ENCODE results near the gene PFDN5. TPM values are rescaled to one million over a fixed set of nuclear protein-coding genes. Genes with fewer than 3 reads are reported as not detected.
A peak's percentile ranks its signal among the peaks of the same experiment; 100 is the strongest.
"Not testable (repeated sequence)": the region's sequence is repeated elsewhere in the genome, so short reads cannot be mapped to it uniquely, and the experiment has no call there.

Gene PFDN5
- polyA plus RNA-seq, 1 experiment = 965 TPM

DNA sequence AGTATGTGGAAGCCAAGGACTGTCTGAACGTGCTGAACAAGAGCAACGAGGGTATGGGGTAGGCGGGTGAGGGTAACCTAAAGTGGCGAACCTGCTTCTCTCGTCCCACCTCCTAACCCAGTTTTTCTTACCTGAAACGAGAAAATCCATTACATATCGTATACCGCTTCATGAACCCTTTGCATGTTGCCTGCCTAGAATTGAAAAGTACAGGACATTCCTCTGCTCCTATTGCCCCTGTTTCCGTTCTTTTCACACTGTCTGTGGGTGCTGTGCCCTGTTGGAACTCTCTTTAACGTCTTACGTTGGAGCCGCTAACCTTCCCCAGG, 513 bp downstream of the PFDN5 start:
- POLR2A ChIA-PET = interaction anchor here (1.1 kb wide), 1 partner anchor 77 kb away, joined by 6 read pairs; no protein-coding TSS in a partner anchor
- H3K27me3 ChIP-seq (ENCODE audit: control insufficient read depth, insufficient read depth, low read length) = no peaks in the 10 kb centered on the region
- H3K4me3 ChIP-seq (ENCODE audit: low read depth, low read length) = peak overlapping the region; percentile 69
- no peak for DNase-seq (ENCODE audit: low read depth)
- no peaks in the 10 kb centered on the region; the same call in 1 of the 2 replicates for H3K36me3 ChIP-seq (ENCODE audit: control insufficient read depth, insufficient read depth, low read length)
- no peak for TF ChIP-seq CTCF (IDR thresholded peaks at IDR 0.05; ENCODE audit: insufficient read depth, low read depth, low read length)
- CTCF ChIA-PET = interaction anchor here (1.2 to 6.3 kb wide), 6 partner anchors 9 to 137 kb away, joined by 3 to 39 read pairs (median 19); partner anchors contain the start of gene AAAS

DNA sequence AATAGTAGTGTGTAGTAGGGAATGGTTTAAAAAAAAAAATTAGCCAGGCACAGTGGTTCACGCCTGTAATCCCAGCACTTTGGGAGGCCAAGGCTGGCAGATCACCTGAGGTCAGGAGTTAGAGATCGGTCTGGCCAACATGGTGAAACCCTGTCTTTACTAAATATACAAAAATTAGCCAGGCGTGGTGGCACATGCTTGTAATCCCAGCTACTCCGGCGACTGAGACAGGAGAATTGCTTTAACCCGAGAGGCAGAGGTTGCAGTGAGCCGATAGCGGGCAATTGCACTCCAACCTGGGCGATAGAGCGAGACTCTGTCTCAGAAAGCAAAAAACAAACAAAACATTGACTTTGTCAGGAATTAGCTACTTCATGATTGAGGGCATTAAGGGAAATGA, 1.8 kb downstream of the PFDN5 start:
- H3K27me3 ChIP-seq (ENCODE audit: control insufficient read depth, insufficient read depth, low read length); H3K4me3 ChIP-seq (ENCODE audit: low read depth, low read length); POLR2A ChIA-PET; H3K36me3 ChIP-seq (ENCODE audit: control insufficient read depth, insufficient read depth, low read length); DNase-seq (ENCODE audit: low read depth): not testable (repeated sequence)
- CTCF ChIA-PET = interaction anchor here (1.3 to 6.3 kb wide), 6 partner anchors 10 to 194 kb away, joined by 3 to 39 read pairs (median 19); partner anchors contain the start of genes AAAS and SOAT2

DNA sequence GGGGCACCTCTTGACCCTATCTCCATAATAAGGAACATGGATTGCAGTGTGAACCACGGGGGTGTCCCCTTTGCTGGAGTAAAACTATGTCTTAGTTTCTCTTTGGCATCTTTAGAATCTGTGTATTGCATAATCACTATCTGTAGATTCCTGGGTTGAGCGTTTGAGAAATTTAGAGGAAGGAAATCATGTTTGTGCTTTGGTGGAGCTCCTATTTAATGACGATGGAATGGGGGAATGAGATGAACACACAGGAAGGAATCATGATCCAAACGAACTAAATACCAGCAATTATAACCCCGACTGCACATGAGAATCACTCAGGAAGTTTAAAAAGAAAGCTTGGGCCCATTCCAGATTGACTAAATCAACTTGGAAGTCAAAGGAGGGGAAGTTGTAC, 2.8 kb downstream of the PFDN5 start:
- peak; percentile 95 for DNase-seq (ENCODE audit: low read depth)
- H3K27me3 ChIP-seq (ENCODE audit: control insufficient read depth, insufficient read depth, low read length) = no peaks in the 10 kb centered on the region
- H3K4me3 ChIP-seq (ENCODE audit: low read depth, low read length) = no peak overlapping the region
- ChIA-PET POLR2A (interaction anchor here (0.5 to 1.4 kb wide), 7 partner anchors 23 to 1293 kb away, joined by 3 to 7 read pairs (median 4); partner anchors contain the start of gene AAAS), CTCF (interaction anchor here (0.5 to 6.3 kb wide), 11 partner anchors 11 to 123 kb away, joined by 3 to 39 read pairs (median 5); partner anchors contain the start of gene AAAS)
- peaks cover 5% of the 10 kb centered on the region for H3K36me3 ChIP-seq (ENCODE audit: control insufficient read depth, insufficient read depth, low read length)
- no peak for TF ChIP-seq CTCF (IDR thresholded peaks at IDR 0.05; ENCODE audit: insufficient read depth, low read depth, low read length)

DNA sequence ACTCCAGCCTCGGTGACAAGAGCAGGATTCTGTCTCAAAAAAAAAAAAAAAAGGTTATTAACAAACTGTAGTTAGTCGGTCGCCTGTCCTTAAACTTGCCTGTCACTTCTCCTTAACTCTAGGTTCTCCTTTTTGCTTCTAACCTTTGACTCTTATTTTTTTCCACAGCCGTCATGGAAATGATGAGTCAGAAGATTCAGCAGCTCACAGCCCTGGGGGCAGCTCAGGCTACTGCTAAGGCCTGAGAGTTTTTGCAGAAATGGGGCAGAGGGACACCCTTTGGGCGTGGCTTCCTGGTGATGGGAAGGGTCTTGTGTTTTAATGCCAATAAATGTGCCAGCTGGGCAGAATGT, 3.7 kb downstream of the PFDN5 start:
- ChIA-PET CTCF (interaction anchor here (0.7 to 6.3 kb wide), 9 partner anchors 12 to 209 kb away, joined by 3 to 39 read pairs (median 5); partner anchors contain the start of genes AAAS and ITGB7), POLR2A (interaction anchor here (1.1 kb wide), 1 partner anchor 85 kb away, joined by 4 read pairs; no protein-coding TSS in a partner anchor)
- no peaks in the 10 kb centered on the region for H3K27me3 ChIP-seq (ENCODE audit: control insufficient read depth, insufficient read depth, low read length)
- DNase-seq (ENCODE audit: low read depth) = peak; percentile 19
- TF ChIP-seq CTCF (IDR thresholded peaks at IDR 0.05; ENCODE audit: insufficient read depth, low read depth, low read length) = no peak
- peak overlapping the region; percentile 80 for H3K4me3 ChIP-seq (ENCODE audit: low read depth, low read length)
- H3K36me3 ChIP-seq (ENCODE audit: control insufficient read depth, insufficient read depth, low read length) = peaks cover 7% of the 10 kb centered on the region

GRCh38 chr12:53299454-53300180, 4.3 kb downstream of the PFDN5 start, which contains the start of gene MYG1:
MYG1 (plus strand) TSS chr12:53299695; CDS start chr12:53299738, 43 bp downstream.
- CTCF ChIA-PET = interaction anchor here (0.7 to 6.3 kb wide), 7 partner anchors 13 to 209 kb away, joined by 3 to 39 read pairs (median 6); partner anchors contain the start of genes AAAS and ITGB7
- POLR2A ChIA-PET = no interaction called here
- Histone ChIP-seq H3K36me3 (ENCODE audit: control insufficient read depth, insufficient read depth, low read length) (peaks cover 7% of the 10 kb centered on the region), H3K4me3 (ENCODE audit: low read depth, low read length) (peak within 1 kb of the TSS; percentile 80), H3K27me3 (ENCODE audit: control insufficient read depth, insufficient read depth, low read length) (no peaks in the 10 kb centered on the region)
- DNase-seq (ENCODE audit: low read depth) = peak; percentile 29
- TF ChIP-seq CTCF (IDR thresholded peaks at IDR 0.05; ENCODE audit: insufficient read depth, low read depth, low read length) = peak; percentile 41
